ENCODE data around the gene VNN1.

Gene VNN1

DNA sequence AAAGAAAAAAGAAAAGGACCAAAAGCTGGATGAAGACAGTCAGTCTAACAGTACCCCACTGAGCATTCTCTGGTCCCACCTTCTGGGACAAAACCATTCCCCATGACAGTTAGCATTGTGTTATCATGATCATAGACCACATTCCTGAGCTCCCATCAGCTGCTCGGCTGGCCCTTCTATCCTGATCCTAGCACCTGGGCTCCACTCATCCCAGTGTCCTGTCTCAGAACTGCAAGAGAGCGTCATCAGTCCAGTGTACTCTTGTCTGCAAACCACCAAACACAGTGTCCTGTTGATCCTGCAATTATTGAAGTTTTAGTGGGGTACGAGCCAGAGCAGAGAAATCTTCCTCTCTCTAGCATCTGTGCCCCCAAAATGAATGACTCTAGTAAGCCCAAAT lies 38.9 kb downstream of the VNN1 start:
- TF ChIP-seq, protein P1, sequence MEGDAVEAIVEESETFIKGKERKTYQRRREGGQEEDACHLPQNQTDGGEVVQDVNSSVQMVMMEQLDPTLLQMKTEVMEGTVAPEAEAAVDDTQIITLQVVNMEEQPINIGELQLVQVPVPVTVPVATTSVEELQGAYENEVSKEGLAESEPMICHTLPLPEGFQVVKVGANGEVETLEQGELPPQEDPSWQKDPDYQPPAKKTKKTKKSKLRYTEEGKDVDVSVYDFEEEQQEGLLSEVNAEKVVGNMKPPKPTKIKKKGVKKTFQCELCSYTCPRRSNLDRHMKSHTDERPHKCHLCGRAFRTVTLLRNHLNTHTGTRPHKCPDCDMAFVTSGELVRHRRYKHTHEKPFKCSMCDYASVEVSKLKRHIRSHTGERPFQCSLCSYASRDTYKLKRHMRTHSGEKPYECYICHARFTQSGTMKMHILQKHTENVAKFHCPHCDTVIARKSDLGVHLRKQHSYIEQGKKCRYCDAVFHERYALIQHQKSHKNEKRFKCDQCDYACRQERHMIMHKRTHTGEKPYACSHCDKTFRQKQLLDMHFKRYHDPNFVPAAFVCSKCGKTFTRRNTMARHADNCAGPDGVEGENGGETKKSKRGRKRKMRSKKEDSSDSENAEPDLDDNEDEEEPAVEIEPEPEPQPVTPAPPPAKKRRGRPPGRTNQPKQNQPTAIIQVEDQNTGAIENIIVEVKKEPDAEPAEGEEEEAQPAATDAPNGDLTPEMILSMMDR (IDR thresholded peaks at IDR 0.05; ENCODE audit: extremely low read depth, missing control alignments), result no peak
- DNase-seq (ENCODE audit: low spot score), result no peak

DNA sequence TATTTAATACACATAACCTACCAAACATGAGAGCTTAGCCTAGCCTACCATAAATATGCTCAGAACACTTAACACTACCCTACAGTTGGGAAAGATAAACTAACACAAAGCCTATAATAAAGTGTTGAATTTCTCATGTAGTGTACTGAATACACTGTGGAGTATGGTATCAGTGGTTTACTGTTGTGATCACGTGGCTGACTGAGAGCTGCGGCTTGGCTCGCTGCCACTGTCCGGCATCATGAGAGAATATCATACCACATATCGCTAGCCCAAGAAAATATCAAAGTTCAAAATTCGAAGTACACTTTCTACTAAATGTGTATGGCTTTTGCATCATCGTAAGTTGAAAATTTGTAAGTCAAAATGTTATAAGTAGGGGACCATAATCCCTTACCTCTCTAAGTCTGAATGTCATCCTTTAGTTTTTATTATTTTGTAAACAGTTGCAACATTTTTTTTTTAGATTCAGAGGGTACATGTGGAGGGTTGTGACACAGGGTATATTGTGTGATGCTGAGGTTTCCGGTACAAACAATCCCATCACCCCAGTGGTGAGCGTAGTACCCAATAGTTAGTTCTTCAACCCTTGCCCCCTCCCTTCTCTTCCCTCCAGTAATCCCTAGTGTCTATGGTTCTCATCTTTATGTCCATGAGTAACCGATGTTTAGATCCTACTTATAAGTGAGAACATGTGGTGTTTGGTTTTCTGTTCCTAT lies 40.3 kb downstream of the VNN1 start:
- TF ChIP-seq, protein P1 (IDR thresholded peaks at IDR 0.05; ENCODE audit: extremely low read depth, missing control alignments), result no peak
- no peak for DNase-seq (ENCODE audit: low spot score)

DNA sequence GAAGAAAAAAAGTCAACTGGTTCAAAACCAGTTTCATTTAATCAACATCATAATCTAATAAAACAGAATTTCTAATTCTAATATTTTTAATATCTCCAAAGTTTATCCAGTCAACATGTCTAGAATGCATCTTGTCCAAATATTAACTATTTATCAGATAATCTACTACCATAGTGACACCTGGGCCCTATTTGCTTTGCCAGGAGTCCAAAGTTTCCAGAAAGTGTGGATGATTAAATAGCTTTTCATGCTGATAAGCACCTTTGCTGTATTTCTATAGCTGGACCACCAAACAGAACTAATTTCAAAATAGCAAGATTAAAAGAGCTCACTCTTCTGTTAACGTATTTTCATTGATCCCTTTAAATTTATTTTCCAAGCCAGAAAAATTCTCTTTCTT lies 42.6 kb downstream of the VNN1 start:
- TF ChIP-seq, protein P1 (IDR thresholded peaks at IDR 0.05; ENCODE audit: extremely low read depth, missing control alignments), result no peak
- DNase-seq (ENCODE audit: low spot score), result no peak

- peak; percentile 32 for DNase-seq (ENCODE audit: low spot score)
- TF ChIP-seq, protein P1 (IDR thresholded peaks at IDR 0.05; ENCODE audit: extremely low read depth, missing control alignments), result peak; percentile 5
These were observed 44.1 kb downstream of the VNN1 start for GRCh38 chr6:132669690-132670291.

GRCh38 chr6:132666118-132666517 lies 47.7 kb downstream of the VNN1 start:
- DNase-seq (ENCODE audit: low spot score), result no peak

DNA sequence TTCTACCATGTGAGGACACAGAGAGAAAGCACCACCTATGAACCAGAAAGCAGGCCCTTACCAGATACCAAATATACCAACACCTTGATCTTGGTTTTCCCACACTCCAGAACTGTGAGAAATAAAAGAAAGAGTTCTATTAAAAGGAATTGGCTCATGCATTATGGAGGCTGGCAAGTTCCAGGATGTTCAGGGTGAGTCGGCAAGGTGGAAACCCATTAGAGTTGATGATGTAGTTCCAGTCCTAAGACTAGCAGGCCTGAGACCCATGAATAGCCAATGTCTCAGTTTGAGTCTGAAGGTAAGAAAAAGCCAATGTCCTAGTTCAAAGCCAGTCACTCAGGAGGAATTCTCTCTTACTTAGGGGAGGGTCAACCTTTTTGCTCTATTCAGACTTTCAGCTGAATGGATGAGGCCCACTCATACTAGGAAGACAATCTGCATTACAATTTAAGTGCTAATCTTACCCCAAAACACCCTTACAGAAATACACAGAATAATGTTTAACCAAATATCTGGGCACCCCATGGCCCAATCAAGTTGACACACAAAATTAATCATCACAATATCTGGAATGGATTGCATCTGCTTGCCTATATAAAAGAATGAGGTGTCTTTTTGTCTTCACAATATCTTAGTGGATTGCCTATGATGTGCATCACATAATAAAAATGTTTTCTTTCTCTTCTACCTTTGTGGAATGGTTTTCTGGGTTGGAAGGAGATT lies 49.4 kb downstream of the VNN1 start:
- TF ChIP-seq, protein P1 (IDR thresholded peaks at IDR 0.05; ENCODE audit: extremely low read depth, missing control alignments), result no peak
- DNase-seq (ENCODE audit: low spot score), result no peak

More at GRCh38 chr6:132666118-132666517, 47.7 kb downstream of the VNN1 start:
- TF ChIP-seq, protein P1 (IDR thresholded peaks at IDR 0.05; ENCODE audit: extremely low read depth, missing control alignments), result no peak

GRCh38 chr6:132663661-132664060 lies 50.2 kb downstream of the VNN1 start:
- DNase-seq (ENCODE audit: low spot score), result no peak
- TF ChIP-seq, protein P1 (IDR thresholded peaks at IDR 0.05; ENCODE audit: extremely low read depth, missing control alignments), result no peak
